GM19328 (cell line): ENCODE data around the gene SEC24C.
"Not testable (repeated sequence)": the region's sequence is repeated elsewhere in the genome, so short reads cannot be mapped to it uniquely, and the experiment has no call there.

Source experiments
- ATAC-seq: cut with Tn5 transposase; IDR thresholded peaks from one replicate; pipeline ENCODE4 v1.9.1; 2021; ENCODE audit warnings: mild to moderate bottlenecking, moderate library complexity; ENCODE audit not compliant: unreplicated experiment

SEC24C gene, protein sequence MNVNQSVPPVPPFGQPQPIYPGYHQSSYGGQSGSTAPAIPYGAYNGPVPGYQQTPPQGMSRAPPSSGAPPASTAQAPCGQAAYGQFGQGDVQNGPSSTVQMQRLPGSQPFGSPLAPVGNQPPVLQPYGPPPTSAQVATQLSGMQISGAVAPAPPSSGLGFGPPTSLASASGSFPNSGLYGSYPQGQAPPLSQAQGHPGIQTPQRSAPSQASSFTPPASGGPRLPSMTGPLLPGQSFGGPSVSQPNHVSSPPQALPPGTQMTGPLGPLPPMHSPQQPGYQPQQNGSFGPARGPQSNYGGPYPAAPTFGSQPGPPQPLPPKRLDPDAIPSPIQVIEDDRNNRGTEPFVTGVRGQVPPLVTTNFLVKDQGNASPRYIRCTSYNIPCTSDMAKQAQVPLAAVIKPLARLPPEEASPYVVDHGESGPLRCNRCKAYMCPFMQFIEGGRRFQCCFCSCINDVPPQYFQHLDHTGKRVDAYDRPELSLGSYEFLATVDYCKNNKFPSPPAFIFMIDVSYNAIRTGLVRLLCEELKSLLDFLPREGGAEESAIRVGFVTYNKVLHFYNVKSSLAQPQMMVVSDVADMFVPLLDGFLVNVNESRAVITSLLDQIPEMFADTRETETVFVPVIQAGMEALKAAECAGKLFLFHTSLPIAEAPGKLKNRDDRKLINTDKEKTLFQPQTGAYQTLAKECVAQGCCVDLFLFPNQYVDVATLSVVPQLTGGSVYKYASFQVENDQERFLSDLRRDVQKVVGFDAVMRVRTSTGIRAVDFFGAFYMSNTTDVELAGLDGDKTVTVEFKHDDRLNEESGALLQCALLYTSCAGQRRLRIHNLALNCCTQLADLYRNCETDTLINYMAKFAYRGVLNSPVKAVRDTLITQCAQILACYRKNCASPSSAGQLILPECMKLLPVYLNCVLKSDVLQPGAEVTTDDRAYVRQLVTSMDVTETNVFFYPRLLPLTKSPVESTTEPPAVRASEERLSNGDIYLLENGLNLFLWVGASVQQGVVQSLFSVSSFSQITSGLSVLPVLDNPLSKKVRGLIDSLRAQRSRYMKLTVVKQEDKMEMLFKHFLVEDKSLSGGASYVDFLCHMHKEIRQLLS

DNA sequence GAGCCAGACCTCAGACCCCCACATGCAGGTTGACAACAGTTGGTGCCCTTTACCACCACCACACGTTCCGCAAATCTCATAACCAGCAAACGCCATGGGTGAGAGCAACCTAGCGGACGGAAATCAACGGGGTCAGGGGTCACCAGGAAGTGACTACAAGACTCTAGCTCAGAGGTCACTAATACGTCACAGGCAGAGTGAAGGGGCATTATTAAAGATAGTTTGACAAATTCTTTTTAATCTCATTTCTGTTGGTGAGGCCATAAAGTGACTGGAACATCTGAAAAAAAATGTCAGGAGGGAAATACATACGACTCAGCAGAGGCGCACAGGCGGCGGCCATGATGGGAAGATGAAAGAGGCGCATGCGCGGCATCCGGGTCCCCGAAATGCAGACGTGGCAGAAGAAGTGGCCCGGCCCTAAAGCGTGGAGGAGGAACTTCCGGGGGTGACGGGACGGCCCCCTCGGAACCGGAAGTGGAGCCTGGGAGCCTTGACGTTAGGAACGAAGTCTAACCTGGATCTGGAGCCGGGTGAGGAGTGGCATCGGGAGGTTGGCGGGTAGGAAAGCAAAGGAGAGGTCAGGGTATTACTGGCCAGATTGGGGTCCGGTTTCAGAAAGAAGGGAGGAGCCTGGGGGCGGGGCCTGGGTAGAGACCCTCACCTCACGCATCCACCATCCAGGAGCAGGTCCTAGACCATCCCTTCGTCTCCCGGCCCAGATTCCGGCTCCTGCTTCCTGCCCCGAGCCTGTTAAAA, at the start of gene SEC24C:
Gene SEC24C (plus strand): TSS at position 468 of the 759 bp plus-strand sequence. CDS start 2,461 bp downstream, outside the sequence.
- ATAC-seq, result peak; percentile 82

DNA sequence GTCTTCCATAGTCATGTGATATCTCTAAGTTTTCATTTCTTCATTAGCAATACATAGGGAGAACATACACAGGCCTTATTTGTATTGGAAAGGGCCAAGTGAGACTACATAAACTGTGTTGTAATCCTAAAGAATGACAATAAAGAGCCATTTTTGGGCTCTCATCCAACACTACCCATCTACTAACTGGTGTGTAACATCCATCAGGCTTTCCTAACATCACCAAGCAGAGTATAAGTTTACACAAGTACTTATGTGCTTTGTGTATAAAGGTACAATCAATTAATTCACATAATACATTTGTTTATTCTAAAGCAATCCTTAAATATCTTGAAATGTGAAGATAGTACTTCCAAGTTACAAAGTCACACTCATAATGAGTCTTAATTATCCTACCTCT, 48.9 kb upstream of the SEC24C start:
- not testable (repeated sequence) for ATAC-seq

DNA sequence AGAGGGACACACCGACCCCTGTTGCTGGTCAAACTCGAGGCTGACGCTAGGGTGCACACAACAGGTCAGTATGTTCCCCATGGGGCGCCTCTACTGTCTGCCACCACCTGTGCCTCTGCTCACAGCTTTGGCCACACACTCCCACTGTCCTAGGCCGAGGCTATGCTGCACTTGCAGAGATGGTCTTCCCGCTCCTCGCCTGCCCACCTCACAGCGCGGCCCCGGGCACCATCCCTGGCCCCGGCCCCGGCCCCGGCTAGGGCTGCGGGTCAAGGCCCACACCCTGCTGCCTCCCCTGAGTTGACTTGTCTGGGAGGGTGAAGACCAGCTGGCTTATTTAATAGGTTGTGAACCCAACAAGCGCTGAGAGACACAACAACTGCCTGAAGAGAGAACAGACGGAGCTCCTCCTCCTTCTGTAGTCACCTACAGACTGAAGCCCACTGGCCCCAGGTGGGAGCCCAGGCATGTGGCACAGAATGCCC, 46.5 kb upstream of the SEC24C start, which contains the start of gene AGAP5:
Gene AGAP5 (minus strand): TSS at position 435 of the 485 bp plus-strand sequence. CDS start 354 bp downstream, at position 81.
- not testable (repeated sequence) for ATAC-seq

DNA sequence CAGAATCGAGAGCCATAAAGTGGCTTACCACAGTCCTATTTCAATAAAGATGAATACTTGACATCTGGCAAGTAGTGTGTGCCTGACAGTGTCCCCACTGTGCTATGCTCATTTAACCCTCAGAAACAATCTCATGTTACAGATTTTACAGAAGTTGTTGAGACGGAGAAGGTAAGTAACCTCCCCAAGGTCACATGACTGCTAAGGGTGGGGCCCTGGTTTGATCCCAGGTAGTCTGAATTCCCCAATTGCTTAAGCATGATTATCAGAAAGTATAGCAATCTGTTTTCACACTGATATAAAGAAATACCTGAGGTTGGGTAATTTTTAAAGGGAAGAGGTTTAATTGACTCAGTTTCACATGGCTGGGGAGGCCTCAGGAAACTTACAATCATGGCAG, 45.4 kb upstream of the SEC24C start:
- not testable (repeated sequence) for ATAC-seq

DNA sequence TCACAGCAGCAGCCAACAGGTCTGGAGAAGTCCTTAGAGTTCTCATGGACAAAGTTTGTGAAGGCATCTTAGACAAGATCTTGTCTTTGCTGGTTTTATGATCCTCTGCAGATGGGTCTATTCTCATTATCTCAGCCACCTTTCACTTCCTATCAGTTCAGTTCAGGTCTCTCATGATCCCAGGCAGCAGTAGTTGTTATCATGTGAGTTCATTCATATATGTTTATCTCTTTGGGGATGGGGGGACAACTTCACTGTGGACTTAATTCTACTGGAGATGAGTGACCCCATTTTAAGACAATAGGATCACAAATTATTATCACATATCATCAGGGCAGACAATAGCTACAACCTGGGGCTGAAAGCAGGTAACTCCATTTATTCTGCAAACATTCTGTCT, 40.2 kb upstream of the SEC24C start:
- not testable (repeated sequence) for ATAC-seq

DNA sequence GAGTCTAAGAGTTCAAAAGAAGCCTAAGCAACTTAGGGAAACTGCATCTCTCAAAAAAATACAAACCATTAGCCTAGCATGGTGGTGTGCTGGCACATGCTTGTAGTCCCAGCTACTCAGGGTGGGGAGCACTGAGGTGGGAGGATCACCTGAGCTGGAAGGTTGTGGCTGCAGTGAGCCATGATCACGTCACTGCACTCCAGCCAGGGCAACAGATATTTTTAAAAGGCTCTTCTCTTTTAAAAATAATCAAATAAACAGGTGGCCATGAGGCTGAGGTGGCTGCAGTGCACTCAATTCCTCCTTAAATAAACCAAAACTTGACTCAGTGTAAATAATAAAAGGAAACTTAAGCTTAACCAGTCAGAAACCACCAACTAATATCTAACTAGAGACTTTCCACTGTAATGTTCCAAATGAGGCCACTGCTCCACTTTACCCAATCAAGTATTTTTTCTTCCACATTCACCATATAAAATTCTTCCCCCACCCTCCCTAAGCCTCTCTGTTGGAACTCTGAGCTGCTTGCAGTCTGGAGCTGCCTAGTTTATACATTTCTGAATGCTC, 38.6 kb upstream of the SEC24C start:
- not testable (repeated sequence) for ATAC-seq

DNA sequence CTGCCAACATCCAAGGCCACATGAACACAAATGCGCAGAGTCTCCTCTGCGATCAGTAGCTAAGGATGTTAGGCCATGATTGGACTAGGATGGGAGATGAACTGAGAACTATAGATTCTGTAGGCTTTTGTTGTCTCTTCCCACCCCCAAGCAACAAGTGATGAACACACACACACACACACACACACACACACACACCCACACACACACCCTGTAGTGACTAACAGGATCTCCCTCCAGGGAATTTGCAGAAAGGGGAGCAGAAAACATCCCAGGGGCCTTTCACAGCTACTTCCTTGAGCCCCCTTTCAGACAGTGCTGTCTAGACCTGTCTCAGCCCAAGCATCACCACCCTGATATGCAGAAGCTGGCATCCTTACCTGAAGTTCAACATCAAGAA, 37.7 kb upstream of the SEC24C start:
- ATAC-seq, result not testable (repeated sequence)

DNA sequence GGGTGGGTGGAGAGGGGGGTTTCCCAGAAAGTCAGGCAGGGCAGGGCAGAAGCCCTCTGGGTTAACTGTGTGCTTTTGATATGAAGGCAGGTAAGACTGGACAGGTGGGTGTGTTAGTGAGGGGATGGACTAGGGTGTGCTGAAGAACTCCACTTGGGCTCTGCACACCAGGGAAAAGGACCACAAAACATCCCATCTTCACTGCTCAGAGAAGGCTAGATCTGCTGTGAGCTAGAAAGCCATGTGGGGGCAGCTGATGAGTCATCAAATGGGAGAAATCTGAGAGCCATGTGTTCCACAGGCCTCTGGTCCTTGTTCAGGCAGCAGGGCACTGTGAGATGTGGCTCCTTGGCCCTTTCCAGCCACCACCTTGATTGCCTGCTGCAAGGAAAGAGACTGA, 36.5 kb upstream of the SEC24C start:
- not testable (repeated sequence) for ATAC-seq

DNA sequence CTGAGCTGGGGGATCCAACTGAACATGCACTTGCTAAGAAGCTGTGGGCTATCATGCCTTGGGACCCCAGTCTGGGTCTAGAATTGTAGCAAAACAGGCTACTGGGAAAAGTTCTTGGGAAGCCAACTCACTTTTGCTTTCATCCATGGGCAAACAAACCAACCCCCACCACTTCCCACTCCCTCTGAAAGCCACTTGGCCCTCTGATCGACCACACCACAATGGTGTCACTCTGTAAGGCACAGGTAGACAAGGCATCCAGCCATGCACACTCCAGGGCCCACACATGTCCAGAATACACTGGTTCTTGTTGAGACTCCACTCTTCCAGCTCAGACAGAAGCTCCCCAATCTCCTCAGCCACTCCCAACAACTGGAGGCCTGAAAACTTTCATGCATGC, 36.0 kb upstream of the SEC24C start:
- not testable (repeated sequence) for ATAC-seq

DNA sequence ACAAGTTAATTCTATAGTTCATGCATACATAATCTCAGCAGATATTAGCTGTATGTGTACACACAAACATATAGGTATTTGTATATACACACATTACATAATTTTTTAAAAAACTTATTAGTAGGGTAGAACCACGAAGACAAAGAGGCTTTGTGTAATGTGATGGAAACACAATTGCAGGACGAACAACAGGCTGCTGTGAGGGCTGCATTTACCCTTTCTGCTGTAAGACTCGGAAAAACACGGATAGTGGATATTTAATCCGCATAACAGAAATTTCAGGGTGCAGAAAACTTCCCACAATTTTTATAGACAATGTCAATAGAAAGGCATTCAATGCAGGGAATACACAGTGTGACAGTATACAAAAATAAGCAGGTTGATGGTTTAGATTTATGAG, 32.5 kb upstream of the SEC24C start:
- ATAC-seq, result not testable (repeated sequence)

DNA sequence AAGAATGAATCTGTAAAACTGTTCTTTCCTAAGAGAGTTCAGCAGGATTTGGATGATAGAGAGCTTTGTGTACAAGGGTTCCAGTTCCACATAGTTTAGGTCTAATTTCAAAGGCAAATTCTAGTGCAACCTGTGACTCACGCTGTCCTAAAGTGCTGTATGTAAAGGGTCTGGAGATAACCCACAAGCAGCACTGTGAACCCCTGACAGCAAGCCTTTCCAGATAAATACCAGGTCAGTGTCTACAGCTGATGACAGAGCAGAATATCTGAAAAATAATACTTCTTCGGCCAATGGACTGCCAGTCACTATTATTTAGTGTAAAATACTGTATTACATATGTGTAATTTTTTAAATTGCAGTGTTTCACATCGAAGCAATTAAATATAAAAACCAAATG, 30.3 kb upstream of the SEC24C start:
- ATAC-seq, result not testable (repeated sequence)

DNA sequence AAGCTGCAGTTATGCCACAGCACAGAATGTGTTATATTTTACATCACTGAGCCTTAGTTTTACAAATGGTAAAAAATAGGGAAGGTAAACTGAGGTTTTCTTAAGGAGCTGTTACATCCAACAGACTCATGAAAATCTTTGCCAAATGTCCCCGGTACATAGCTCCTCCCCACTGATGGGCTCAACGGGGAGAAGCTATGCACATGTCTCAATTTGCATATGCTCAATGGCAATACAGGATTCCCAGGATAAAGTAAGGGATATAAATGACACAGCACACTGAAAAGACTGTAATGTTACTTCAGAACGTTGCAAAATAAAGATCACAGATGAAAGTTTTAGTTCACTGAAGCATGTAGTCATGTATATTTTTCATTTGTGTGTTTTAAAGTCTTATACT, 29.7 kb upstream of the SEC24C start:
- ATAC-seq, result not testable (repeated sequence)

DNA sequence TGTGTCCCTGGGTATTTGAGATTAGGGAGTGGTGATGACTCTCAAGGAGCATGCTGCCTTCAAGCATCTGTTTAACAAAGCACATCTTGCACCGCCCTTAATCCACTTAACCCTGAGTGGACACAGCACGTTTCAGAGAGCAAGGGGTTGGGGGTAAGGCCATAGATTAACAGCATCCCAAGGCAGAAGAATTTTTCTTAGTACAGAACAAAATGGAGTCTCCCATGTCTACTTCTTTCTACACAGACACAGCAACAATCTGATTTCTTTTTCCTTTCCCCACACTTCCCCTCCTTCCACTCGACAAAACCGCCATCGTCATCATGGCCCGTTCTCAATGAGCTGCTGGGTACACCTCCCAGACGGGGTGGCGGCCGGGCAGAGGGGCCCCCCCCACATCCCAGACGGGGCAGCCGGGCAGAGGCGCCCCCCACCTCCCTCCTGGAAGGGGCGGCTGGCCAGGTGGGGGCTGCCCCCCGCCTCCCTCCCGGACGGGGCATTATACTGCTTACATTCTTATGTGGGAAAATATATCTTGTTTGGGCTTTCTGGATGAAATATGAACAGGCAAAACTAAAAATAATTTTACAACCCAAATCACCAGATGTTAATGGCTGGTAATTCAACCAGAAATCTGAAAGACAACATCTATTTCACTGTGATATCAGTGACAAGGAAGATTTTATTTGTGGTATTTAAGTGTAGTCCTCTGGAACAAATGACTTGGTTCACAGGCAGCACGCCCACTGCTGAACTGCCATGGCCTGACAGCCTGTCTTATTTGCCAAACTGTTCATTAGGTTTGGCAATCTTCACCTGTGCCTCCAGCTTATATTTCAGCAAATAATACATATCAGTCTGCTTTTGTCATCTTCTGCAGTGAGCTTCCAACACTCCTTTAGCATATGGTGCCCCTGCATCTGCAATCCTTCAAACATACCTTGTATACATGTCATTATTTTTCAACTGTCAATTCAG, 28.7 kb upstream of the SEC24C start:
- not testable (repeated sequence) for ATAC-seq

DNA sequence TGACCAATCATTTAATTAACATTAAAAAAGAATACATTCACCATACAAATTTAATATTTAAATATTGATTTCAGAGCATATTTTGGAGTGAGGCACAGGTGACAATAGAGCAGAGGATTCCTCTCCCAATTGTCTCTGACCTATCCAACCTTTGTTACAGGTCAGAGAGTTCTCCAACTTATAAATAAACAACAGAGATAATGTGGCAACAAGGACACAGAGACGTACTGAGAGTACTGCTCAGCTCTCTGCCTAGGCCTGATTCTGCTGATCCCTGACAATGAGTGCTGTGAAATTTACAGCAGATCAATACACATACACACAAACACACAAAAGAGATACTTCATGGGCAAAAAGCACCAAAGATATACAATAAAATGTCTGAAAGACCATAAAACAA, 27.9 kb upstream of the SEC24C start:
- no peak for ATAC-seq

DNA sequence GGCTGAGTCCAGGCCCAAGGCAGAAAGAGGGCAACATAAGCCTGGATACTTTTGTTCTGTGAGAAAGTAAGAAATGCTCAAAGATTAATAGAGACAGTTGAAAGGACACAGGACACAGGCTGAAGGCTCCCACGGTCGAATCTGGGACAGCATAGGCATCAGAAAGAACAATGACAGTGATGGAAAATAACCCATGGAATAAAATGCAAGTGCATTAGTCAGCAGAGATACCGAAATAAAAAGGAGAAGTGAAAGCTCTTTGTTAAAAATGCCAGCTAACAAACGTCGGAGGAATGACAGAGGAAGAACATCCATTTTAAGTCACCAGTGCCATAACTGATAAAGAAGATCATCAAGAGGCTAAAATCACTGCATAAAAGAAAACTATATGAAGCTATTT, 26.6 kb upstream of the SEC24C start:
- no peak for ATAC-seq

DNA sequence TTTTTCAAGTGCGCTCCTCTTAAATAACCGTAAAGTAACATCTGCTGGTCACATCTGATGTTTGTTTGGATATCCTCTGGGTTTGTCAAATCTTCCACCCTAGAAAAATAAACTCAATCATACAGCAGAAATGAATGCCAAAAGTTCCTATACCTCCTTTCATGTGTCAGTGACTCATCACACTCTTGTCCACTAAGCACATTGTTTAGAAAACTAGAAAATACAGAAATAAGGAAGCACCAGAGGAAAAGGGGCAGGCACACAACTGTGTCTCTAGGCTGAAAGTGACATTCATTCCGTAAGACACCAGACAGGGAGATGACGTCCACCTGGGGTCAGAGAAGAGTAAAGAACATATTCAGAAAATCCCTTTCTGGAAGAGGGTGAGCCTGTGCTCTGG, 23.6 kb upstream of the SEC24C start:
- not testable (repeated sequence) for ATAC-seq

DNA sequence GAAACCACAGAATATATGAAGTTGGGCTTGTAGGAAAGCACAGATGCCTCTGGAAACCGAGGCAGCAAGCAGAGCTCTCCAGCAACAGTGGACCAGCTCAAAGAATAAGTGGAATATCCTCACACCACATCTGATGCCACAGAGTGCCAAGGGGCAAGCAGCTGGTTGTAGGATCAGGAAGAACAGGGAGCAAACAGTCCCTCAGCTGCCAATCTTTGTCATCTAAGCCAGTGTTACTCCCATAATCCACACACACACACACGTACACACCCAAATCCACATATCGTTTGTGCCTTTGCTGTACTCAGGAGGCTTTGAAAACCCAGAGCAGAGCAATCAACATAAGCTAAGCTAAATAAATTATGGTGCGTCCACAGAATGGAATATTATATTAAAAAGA, 20.7 kb upstream of the SEC24C start:
- no peak for ATAC-seq

DNA sequence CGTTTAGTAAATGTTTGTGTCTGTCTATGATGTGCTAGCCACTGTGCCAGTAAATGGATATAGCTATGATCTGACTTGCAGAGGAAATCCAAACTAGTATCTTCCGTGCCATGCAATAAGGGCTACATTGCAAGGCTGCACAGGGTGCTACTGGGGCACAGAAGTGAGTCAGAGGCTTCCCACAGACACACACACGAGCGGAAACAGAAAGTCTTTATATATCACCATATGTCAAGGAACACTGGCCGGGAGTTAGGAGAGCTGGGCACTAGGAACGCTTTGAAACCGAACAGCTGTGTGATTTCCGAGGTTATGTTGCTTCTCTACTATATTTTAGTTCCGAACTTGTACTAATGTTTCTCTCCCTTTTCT, 14.4 kb upstream of the SEC24C start:
- not testable (repeated sequence) for ATAC-seq
